Upper lobe of right lung (tissue), 1 donor: ENCODE results near the gene SLC19A3. TPM values are rescaled to one million over a fixed set of nuclear protein-coding genes. Genes with fewer than 3 reads are reported as not detected.

Experiments
- ATAC-seq: fragments of 200-7000 bp; cut with Tn5 transposase; one replicate; pipeline ENCODE4 v1.9.1; 2020; ENCODE audit warnings: mild to moderate bottlenecking, moderate library complexity
- DNase-seq: peaks from one replicate; pipeline ENCODE4 v3.0.0-alpha.2; 2020
- H3K27ac ChIP-seq: fragments of 200-600 bp; one replicate; pipeline ENCODE4 v1.8.0; 2022
- H3K27me3 ChIP-seq: fragments of 200-600 bp; one replicate; pipeline ENCODE4 v1.8.0; 2022; ENCODE audit warnings: mild to moderate bottlenecking
- H3K36me3 ChIP-seq: fragments of 200-600 bp; one replicate; pipeline ENCODE4 v1.8.0; 2022
- H3K4me1 ChIP-seq: fragments of 200-600 bp; one replicate; pipeline ENCODE4 v1.8.0; 2022
- H3K4me3 ChIP-seq: fragments of 200-600 bp; one replicate; pipeline ENCODE4 v1.8.0; 2022; ENCODE audit warnings: mild to moderate bottlenecking
- H3K9me3 ChIP-seq: fragments of 200-600 bp; one replicate; pipeline ENCODE4 v1.8.0; 2022
- intact Hi-C: fragments of 100-400 bp; cut with DNase I; formaldehyde crosslinking; loops from one replicate; pipeline ENCODE4 v1.11.0; 2022
- total RNA-seq: library from RNA; stranded (reverse); fragmentation: NEBNext Ultra II Directional; extraction: Animal tissue kit (Norgen Biotek cat#: 25700); gene quantifications from one replicate; pipeline ENCODE4 v1.2.1, GENCODE V29; 2021
- TF ChIP-seq, protein P1 (sequence below): fragments of 200-600 bp; IDR thresholded peaks from one replicate; pipeline ENCODE4 v1.8.0; 2022; ENCODE audit warnings: antibody characterized with exemption
- donor health status: DM: no; HTN: yes; CAD: no; lungs with severe emphysema.

SLC19A3 gene
- total RNA-seq, 1 donor from 2014 or later, result 31.8 TPM

DNA sequence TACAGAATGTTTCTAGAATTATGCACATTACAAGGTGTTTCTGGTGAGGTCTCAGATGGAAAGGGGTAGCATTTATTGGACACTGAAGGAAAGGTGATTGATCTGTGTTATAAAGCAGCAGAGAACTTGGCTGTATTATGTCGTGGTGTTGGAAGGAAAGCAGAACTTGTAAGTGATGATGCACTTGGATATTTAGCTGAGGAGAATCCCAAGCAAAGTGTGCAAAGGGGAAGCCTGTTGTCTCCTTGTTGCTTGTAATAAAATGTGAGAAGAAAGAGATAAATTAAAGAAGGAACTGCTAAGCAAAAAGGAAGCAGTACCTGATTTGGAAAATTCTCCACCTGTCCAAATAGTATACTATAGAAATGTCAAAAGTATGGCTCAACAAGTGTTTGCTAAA is 63.4 kb downstream of the SLC19A3 start:
- H3K36me3 ChIP-seq, result no peaks in the 10 kb centered on the region
- ATAC-seq, result no peak
- no peaks in the 10 kb centered on the region for H3K27me3 ChIP-seq
- TF ChIP-seq, protein P1, sequence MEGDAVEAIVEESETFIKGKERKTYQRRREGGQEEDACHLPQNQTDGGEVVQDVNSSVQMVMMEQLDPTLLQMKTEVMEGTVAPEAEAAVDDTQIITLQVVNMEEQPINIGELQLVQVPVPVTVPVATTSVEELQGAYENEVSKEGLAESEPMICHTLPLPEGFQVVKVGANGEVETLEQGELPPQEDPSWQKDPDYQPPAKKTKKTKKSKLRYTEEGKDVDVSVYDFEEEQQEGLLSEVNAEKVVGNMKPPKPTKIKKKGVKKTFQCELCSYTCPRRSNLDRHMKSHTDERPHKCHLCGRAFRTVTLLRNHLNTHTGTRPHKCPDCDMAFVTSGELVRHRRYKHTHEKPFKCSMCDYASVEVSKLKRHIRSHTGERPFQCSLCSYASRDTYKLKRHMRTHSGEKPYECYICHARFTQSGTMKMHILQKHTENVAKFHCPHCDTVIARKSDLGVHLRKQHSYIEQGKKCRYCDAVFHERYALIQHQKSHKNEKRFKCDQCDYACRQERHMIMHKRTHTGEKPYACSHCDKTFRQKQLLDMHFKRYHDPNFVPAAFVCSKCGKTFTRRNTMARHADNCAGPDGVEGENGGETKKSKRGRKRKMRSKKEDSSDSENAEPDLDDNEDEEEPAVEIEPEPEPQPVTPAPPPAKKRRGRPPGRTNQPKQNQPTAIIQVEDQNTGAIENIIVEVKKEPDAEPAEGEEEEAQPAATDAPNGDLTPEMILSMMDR, result no peak
- H3K4me3 ChIP-seq, result no peak overlapping the region
- H3K4me1 ChIP-seq, result no peaks in the 10 kb centered on the region
- no peak for DNase-seq
- H3K9me3 ChIP-seq, result no peaks in the 10 kb centered on the region
- H3K27ac ChIP-seq, result no peak overlapping the region
- intact Hi-C loops, result no loop called here

DNA sequence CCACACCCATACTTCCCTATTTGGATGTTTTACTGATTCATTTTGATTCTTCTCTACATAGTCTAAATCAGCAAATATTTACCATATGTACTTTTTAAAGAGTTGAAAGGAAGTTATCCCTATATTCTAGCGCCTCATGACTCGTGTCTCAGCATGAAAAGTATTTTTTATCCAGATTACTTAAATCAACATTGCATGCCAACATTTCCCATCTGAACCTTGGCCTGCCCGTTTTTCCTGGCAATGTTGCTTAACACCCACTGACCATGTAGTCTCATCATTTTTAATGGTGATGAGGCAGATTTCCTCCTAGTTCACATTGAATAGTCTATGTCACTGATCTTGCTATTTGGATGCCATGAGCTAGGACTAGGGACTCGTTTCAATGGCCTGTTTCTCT is 64.4 kb downstream of the SLC19A3 start:
- ATAC-seq, result no peak
- intact Hi-C loops, result no loop called here
- Histone ChIP-seq H3K36me3 (no peaks in the 10 kb centered on the region), H3K27ac (no peak overlapping the region), H3K9me3 (no peaks in the 10 kb centered on the region), H3K4me1 (no peaks in the 10 kb centered on the region), H3K4me3 (no peak overlapping the region), H3K27me3 (no peaks in the 10 kb centered on the region)
- no peak for DNase-seq
- TF ChIP-seq, protein P1, result no peak

GRCh38 chr2:227643990-227644551 is 73.8 kb downstream of the SLC19A3 start:
- Histone ChIP-seq H3K4me3 (no peak overlapping the region), H3K27ac (no peak overlapping the region), H3K9me3 (no peaks in the 10 kb centered on the region), H3K4me1 (no peaks in the 10 kb centered on the region), H3K27me3 (no peaks in the 10 kb centered on the region), H3K36me3 (no peaks in the 10 kb centered on the region)
- TF ChIP-seq, protein P1, result no peak
- ATAC-seq (no peak), DNase-seq (no peak)
- intact Hi-C loops, result no loop called here

GRCh38 chr2:227642656-227643055 is 75.2 kb downstream of the SLC19A3 start:
- TF ChIP-seq, protein P1, result no peak
- Histone ChIP-seq H3K9me3 (no peaks in the 10 kb centered on the region), H3K27ac (no peak overlapping the region), H3K27me3 (no peaks in the 10 kb centered on the region), H3K36me3 (no peaks in the 10 kb centered on the region), H3K4me3 (no peak overlapping the region), H3K4me1 (no peaks in the 10 kb centered on the region)
- ATAC-seq (no peak), DNase-seq (no peak)
- intact Hi-C loops, result no loop called here

DNA sequence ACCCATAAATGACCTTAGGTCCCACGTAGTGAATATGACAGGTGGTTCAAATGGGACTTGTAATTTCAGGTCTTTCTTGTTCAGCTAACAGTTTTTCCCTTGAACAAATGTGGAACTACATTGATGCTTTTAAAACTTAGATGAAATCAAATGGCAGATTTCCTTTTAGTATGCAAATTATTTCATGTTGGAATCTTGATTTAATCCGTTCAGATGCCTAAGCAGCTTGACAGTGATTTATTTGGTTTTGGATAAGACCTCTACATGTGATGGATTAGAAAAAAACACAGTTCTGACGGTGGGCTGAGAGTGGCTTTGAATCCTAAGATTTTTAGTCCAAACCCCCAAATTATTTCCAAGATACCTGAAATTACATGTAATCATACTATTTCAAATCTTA is 83.6 kb downstream of the SLC19A3 start:
- TF ChIP-seq, protein P1, result no peak
- intact Hi-C loops, result no loop called here
- no peaks in the 10 kb centered on the region for H3K4me1 ChIP-seq
- H3K4me3 ChIP-seq, result no peak overlapping the region
- no peaks in the 10 kb centered on the region for H3K36me3 ChIP-seq
- H3K27ac ChIP-seq, result no peak overlapping the region
- H3K9me3 ChIP-seq, result no peaks in the 10 kb centered on the region
- no peak for DNase-seq
- no peak for ATAC-seq
- H3K27me3 ChIP-seq, result no peaks in the 10 kb centered on the region

Other genes starting within 250 kb of the SLC19A3 start
- 92.9 TPM for gene AGFG1, start 245.9 kb downstream of the SLC19A3 start, total RNA-seq
- not detected for gene SCYGR2, start 119.1 kb downstream of the SLC19A3 start, total RNA-seq
- gene SCYGR3, start 103.2 kb downstream of the SLC19A3 start, total RNA-seq, result not detected
- gene SCYGR4, start 100.5 kb downstream of the SLC19A3 start, total RNA-seq, result not detected
- not detected for gene SCYGR5, start 51.2 kb downstream of the SLC19A3 start, total RNA-seq
- not detected for gene SCYGR6, start 6.7 kb upstream of the SLC19A3 start, total RNA-seq
- gene SCYGR7, start 10.3 kb upstream of the SLC19A3 start, total RNA-seq, result not detected
- not detected for gene SCYGR8, start 27.9 kb upstream of the SLC19A3 start, total RNA-seq
- 4.9 TPM for gene CCL20, start 95.8 kb upstream of the SLC19A3 start, total RNA-seq
- not detected for gene DAW1, start 153.6 kb upstream of the SLC19A3 start, total RNA-seq